ENCODE results near the gene MT1H. TPM values are rescaled to one million over a fixed set of nuclear protein-coding genes. Genes with fewer than 3 reads are reported as not detected.
A peak's percentile ranks its signal among the peaks of the same experiment; 100 is the strongest.

MT1H gene
- total and polyA plus RNA-seq, 4 experiments from 2014 or later, result 0.78 TPM; not detected in 3

GRCh38 chr16:56697456-56698155 is 28.0 kb downstream of the MT1H start:
- H3K27ac Mint-ChIP-seq, result peak overlapping the region in 1 of 7 donors; percentile 57
- Histone ChIP-seq H3K4me3 (ENCODE audit: low read length in 2 of 2) (no peak overlapping the region), H3K27ac (ENCODE audit: low read depth, low read length) (no peak overlapping the region), H3K36me3 (ENCODE audit: insufficient read depth, low read length) (no peaks in the 10 kb centered on the region), H3K4me1 (ENCODE audit: insufficient read depth, low read length) (peaks cover 7% of the 10 kb centered on the region), H3K27me3 (ENCODE audit: insufficient read depth, low read length) (no peaks in the 10 kb centered on the region), H3K9me3 (ENCODE audit: control insufficient read depth in 1 of 2, low read length in 2 of 2) (no peaks in the 10 kb centered on the region)
- no peak for DNase-seq
- peaks cover 7 to 8% (median 8%) of the 10 kb centered on the region in 4 donors for H3K4me1 Mint-ChIP-seq
- ChIA-PET POLR2A (ENCODE audit: partially characterized antibody) (no interaction called here), CTCF (ENCODE audit: partially characterized antibody) (interaction anchor here (0.7 to 2.0 kb wide), 3 partner anchors 54 to 121 kb away, joined by 3 to 10 read pairs (median 6); no protein-coding TSS in a partner anchor)
- H3K4me3 Mint-ChIP-seq, result peak overlapping the region in 1 of 8 donors; percentile 18
- H3K27me3 Mint-ChIP-seq, result no peaks in the 10 kb centered on the region
- intact Hi-C loops (cut with micrococcal nuclease), result no loop called here
- H3K9me3 Mint-ChIP-seq, result peaks cover 0 to 7% (median 2%) of the 10 kb centered on the region in 8 donors
- no peaks in the 10 kb centered on the region for H3K36me3 Mint-ChIP-seq

GRCh38 chr16:56700195-56700594 is 30.6 kb downstream of the MT1H start:
- DNase-seq, result no peak
- H3K4me3 ChIP-seq (ENCODE audit: low read length in 2 of 2), result no peak overlapping the region
- H3K36me3 ChIP-seq (ENCODE audit: insufficient read depth, low read length), result no peaks in the 10 kb centered on the region
- no peaks in the 10 kb centered on the region for H3K36me3 Mint-ChIP-seq
- no peaks in the 10 kb centered on the region for H3K27me3 Mint-ChIP-seq
- peaks cover 0 to 7% (median 2%) of the 10 kb centered on the region in 8 donors for H3K9me3 Mint-ChIP-seq
- intact Hi-C loops (cut with micrococcal nuclease), result no loop called here
- no peak overlapping the region for H3K4me3 Mint-ChIP-seq
- H3K27me3 ChIP-seq (ENCODE audit: insufficient read depth, low read length), result no peaks in the 10 kb centered on the region
- no peak overlapping the region for H3K27ac ChIP-seq (ENCODE audit: low read depth, low read length)
- H3K27ac Mint-ChIP-seq, result peak overlapping the region in 3 of 7 donors; percentile 6 to 66 (median 66)
- POLR2A ChIA-PET (ENCODE audit: partially characterized antibody), result interaction anchor here (2.6 to 2.9 kb wide), 2 partner anchors 18 to 92 kb away, joined by 16 to 22 read pairs; partner anchors contain the start of genes MT1X and MT2A
- H3K9me3 ChIP-seq (ENCODE audit: control insufficient read depth in 1 of 2, low read length in 2 of 2), result no peaks in the 10 kb centered on the region
- H3K4me1 Mint-ChIP-seq, result peaks cover 7 to 8% (median 8%) of the 10 kb centered on the region in 4 donors
- peaks cover 7% of the 10 kb centered on the region for H3K4me1 ChIP-seq (ENCODE audit: insufficient read depth, low read length)
- CTCF ChIA-PET (ENCODE audit: partially characterized antibody), result interaction anchor here (0.7 to 4.4 kb wide), 10 partner anchors 10 to 186 kb away, joined by 3 to 150 read pairs (median 26); partner anchors contain the start of gene MT2A

GRCh38 chr16:56700631-56701030 is 31.0 kb downstream of the MT1H start:
- DNase-seq, result no peak
- Histone ChIP-seq H3K4me3 (ENCODE audit: low read length in 2 of 2) (no peak overlapping the region), H3K27me3 (ENCODE audit: insufficient read depth, low read length) (no peaks in the 10 kb centered on the region), H3K9me3 (ENCODE audit: control insufficient read depth in 1 of 2, low read length in 2 of 2) (no peaks in the 10 kb centered on the region), H3K27ac (ENCODE audit: low read depth, low read length) (no peak overlapping the region), H3K4me1 (ENCODE audit: insufficient read depth, low read length) (peaks cover 7% of the 10 kb centered on the region), H3K36me3 (ENCODE audit: insufficient read depth, low read length) (no peaks in the 10 kb centered on the region)
- POLR2A ChIA-PET (ENCODE audit: partially characterized antibody), result interaction anchor here (1.5 to 2.9 kb wide), 6 partner anchors 18 to 187 kb away, joined by 4 to 22 read pairs (median 13); partner anchors contain the start of genes MT1X and MT2A
- Mint-ChIP-seq H3K9me3 (peaks cover 0 to 7% (median 2%) of the 10 kb centered on the region in 8 donors), H3K4me1 (peaks cover 7 to 8% (median 8%) of the 10 kb centered on the region in 4 donors), H3K27ac (no peak overlapping the region), H3K4me3 (no peak overlapping the region), H3K36me3 (no peaks in the 10 kb centered on the region), H3K27me3 (no peaks in the 10 kb centered on the region)
- intact Hi-C loops (cut with micrococcal nuclease), result no loop called here
- CTCF ChIA-PET (ENCODE audit: partially characterized antibody), result interaction anchor here (0.7 to 4.4 kb wide), 15 partner anchors 9 to 187 kb away, joined by 3 to 150 read pairs (median 11); partner anchors contain the start of gene MT2A

- Histone ChIP-seq H3K36me3 (ENCODE audit: insufficient read depth, low read length) (no peaks in the 10 kb centered on the region), H3K9me3 (ENCODE audit: control insufficient read depth in 1 of 2, low read length in 2 of 2) (no peaks in the 10 kb centered on the region), H3K4me1 (ENCODE audit: insufficient read depth, low read length) (peaks cover 7% of the 10 kb centered on the region), H3K27ac (ENCODE audit: low read depth, low read length) (no peak overlapping the region), H3K27me3 (ENCODE audit: insufficient read depth, low read length) (no peaks in the 10 kb centered on the region), H3K4me3 (ENCODE audit: low read length in 2 of 2) (no peak overlapping the region)
- Mint-ChIP-seq H3K9me3 (peaks cover 0 to 7% (median 2%) of the 10 kb centered on the region in 8 donors), H3K4me1 (peaks cover 7 to 8% (median 8%) of the 10 kb centered on the region in 4 donors), H3K27ac (peak overlapping the region in 5 of 7 donors; percentile 4 to 88 (median 50)), H3K4me3 (no peak overlapping the region), H3K36me3 (no peaks in the 10 kb centered on the region), H3K27me3 (no peaks in the 10 kb centered on the region)
- ChIA-PET POLR2A (ENCODE audit: partially characterized antibody) (interaction anchor here (0.6 to 2.9 kb wide), 9 partner anchors 19 to 235 kb away, joined by 3 to 22 read pairs (median 10); partner anchors contain the start of genes MT1X and MT2A), CTCF (ENCODE audit: partially characterized antibody) (interaction anchor here (0.6 to 4.4 kb wide), 40 partner anchors 8 to 756 kb away, joined by 3 to 150 read pairs (median 6); partner anchors contain the start of genes BBS2, MT1E, MT1F and MT1X)
- intact Hi-C loops (cut with micrococcal nuclease), result no loop called here
- DNase-seq, result no peak
Measured at GRCh38 chr16:56701534-56701933, 31.9 kb downstream of the MT1H start.

GRCh38 chr16:56702836-56703235 is 33.2 kb downstream of the MT1H start:
- H3K9me3 Mint-ChIP-seq, result peaks cover 0 to 1% (median 0%) of the 10 kb centered on the region in 8 donors
- H3K4me3 Mint-ChIP-seq, result no peak overlapping the region
- ChIA-PET CTCF (ENCODE audit: partially characterized antibody) (interaction anchor here (1.0 to 4.4 kb wide), 28 partner anchors 7 to 197 kb away, joined by 3 to 150 read pairs (median 6); partner anchors contain the start of genes BBS2 and MT2A), POLR2A (ENCODE audit: partially characterized antibody) (interaction anchor here (2.0 to 2.9 kb wide), 3 partner anchors 20 to 189 kb away, joined by 10 to 17 read pairs (median 16); partner anchors contain the start of gene MT1X)
- Histone ChIP-seq H3K27me3 (ENCODE audit: insufficient read depth, low read length) (no peaks in the 10 kb centered on the region), H3K36me3 (ENCODE audit: insufficient read depth, low read length) (no peaks in the 10 kb centered on the region), H3K27ac (ENCODE audit: low read depth, low read length) (no peak overlapping the region), H3K9me3 (ENCODE audit: control insufficient read depth in 1 of 2, low read length in 2 of 2) (no peaks in the 10 kb centered on the region), H3K4me3 (ENCODE audit: low read length in 2 of 2) (no peak overlapping the region), H3K4me1 (ENCODE audit: insufficient read depth, low read length) (peaks cover 9% of the 10 kb centered on the region)
- H3K4me1 Mint-ChIP-seq, result peaks cover 7 to 11% (median 8%) of the 10 kb centered on the region in 4 donors
- H3K36me3 Mint-ChIP-seq, result no peaks in the 10 kb centered on the region
- no peak overlapping the region for H3K27ac Mint-ChIP-seq
- H3K27me3 Mint-ChIP-seq, result no peaks in the 10 kb centered on the region
- intact Hi-C loops (cut with micrococcal nuclease), result loop anchor here (1.0 kb wide), 6 partner anchors 21 to 189 kb away; partner anchors contain the start of genes MT1X and MT2A
- DNase-seq, result no peak

GRCh38 chr16:56708525-56709442 is 39.2 kb downstream of the MT1H start:
- Histone ChIP-seq H3K27me3 (ENCODE audit: insufficient read depth, low read length) (no peaks in the 10 kb centered on the region), H3K36me3 (ENCODE audit: insufficient read depth, low read length) (no peaks in the 10 kb centered on the region), H3K4me3 (ENCODE audit: low read length in 2 of 2) (peak overlapping the region in 1 of 2 donors; percentile 29), H3K9me3 (ENCODE audit: control insufficient read depth in 1 of 2, low read length in 2 of 2) (no peaks in the 10 kb centered on the region), H3K27ac (ENCODE audit: low read depth, low read length) (no peak overlapping the region), H3K4me1 (ENCODE audit: insufficient read depth, low read length) (peaks cover 20% of the 10 kb centered on the region)
- intact Hi-C loops (cut with micrococcal nuclease), result no loop called here
- peak overlapping the region in 6 of 7 donors; percentile 54 to 74 (median 64) for H3K27ac Mint-ChIP-seq
- H3K36me3 Mint-ChIP-seq, result no peaks in the 10 kb centered on the region
- no peaks in the 10 kb centered on the region for H3K9me3 Mint-ChIP-seq
- peak overlapping the region; percentile 56 to 82 (median 62) for H3K4me3 Mint-ChIP-seq
- peak in 3 of 5 donors; percentile 11 to 27 (median 22) for DNase-seq
- CTCF ChIA-PET (ENCODE audit: partially characterized antibody), result interaction anchor here (0.7 to 2.7 kb wide), 6 partner anchors 7 to 194 kb away, joined by 3 to 16 read pairs (median 3); no protein-coding TSS in a partner anchor
- peaks cover 12 to 23% (median 15%) of the 10 kb centered on the region in 4 donors for H3K4me1 Mint-ChIP-seq
- POLR2A ChIA-PET (ENCODE audit: partially characterized antibody), result interaction anchor here (0.9 to 2.1 kb wide), 5 partner anchors 13 to 189 kb away, joined by 3 to 6 read pairs (median 3); partner anchors contain the start of gene BBS2
- H3K27me3 Mint-ChIP-seq, result no peaks in the 10 kb centered on the region
